GM23338 (cell line): ENCODE data around the gene TNIP2. TPM values are rescaled to one million over a fixed set of nuclear protein-coding genes. Genes with fewer than 3 reads are reported as not detected.

Experiments
- ATAC-seq: fragments of 200-7000 bp; cut with Tn5 transposase; 3 replicates; pipeline ENCODE4 v1.9.1; 2020
- DNase-seq: peaks from one replicate; pipeline ENCODE4 v3.0.0-alpha.2; 2015; ENCODE audit warnings: low spot score
- H2AFZ ChIP-seq: fragments of 200-600 bp; sonication (generic); 2 replicates; pipeline ENCODE4 v1.8.0; 2016; ENCODE audit warnings: antibody characterized with exemption, mild to moderate bottlenecking, moderate library complexity
- H3F3A ChIP-seq: fragments of 200-600 bp; sonication (generic); replicated peaks from 2 replicates; pipeline ENCODE4 v1.8.0; 2017; ENCODE audit warnings: antibody characterized with exemption, mixed run types, low read depth
- H3K27ac ChIP-seq: fragments of 200-600 bp; sonication (generic); 2 replicates; pipeline ENCODE4 v1.6.1; 2016; ENCODE audit warnings: low read depth
- H3K27me3 ChIP-seq: fragments of 200-600 bp; sonication (generic); 2 replicates; pipeline ENCODE4 v1.8.0; 2016; ENCODE audit warnings: mild to moderate bottlenecking, mixed run types, moderate library complexity; ENCODE audit not compliant: insufficient read depth
- H3K36me3 ChIP-seq: fragments of 200-600 bp; sonication (generic); 2 replicates; pipeline ENCODE4 v1.8.0; 2016; ENCODE audit warnings: mild to moderate bottlenecking; ENCODE audit not compliant: insufficient read depth
- H3K4me1 ChIP-seq: fragments of 200-600 bp; sonication (generic); 2 replicates; pipeline ENCODE4 v1.8.0; 2016; ENCODE audit warnings: mild to moderate bottlenecking, moderate library complexity; ENCODE audit not compliant: insufficient read depth
- H3K4me2 ChIP-seq: fragments of 200-600 bp; sonication (generic); 2 replicates; pipeline ENCODE4 v1.7.1; 2017; ENCODE audit warnings: mixed run types
- H3K4me3 ChIP-seq: fragments of 200-600 bp; sonication (generic); 2 replicates; pipeline ENCODE4 v1.6.1; 2016; ENCODE audit warnings: mixed run types
- H3K79me2 ChIP-seq: fragments of 200-600 bp; sonication (generic); replicated peaks from 2 replicates; pipeline ENCODE4 v1.8.0; 2017; ENCODE audit warnings: mild to moderate bottlenecking; ENCODE audit not compliant: insufficient read depth
- H3K9me2 ChIP-seq: fragments of 200-600 bp; sonication (generic); 2 replicates; pipeline ENCODE4 v1.8.0; 2017; ENCODE audit not compliant: insufficient read depth
- H4K20me1 ChIP-seq: fragments of 200-600 bp; sonication (generic); replicated peaks from 2 replicates; pipeline ENCODE4 v1.8.0; 2017; ENCODE audit warnings: mild to moderate bottlenecking; ENCODE audit not compliant: insufficient read depth
- H3K27ac Mint-ChIP-seq: 2 replicates; pipeline ENCODE4 v1.8.0; 2020; ENCODE audit warnings: inconsistent platforms, mild to moderate bottlenecking, moderate library complexity, mixed read lengths
- H3K27me3 Mint-ChIP-seq: 3 replicates; pipeline ENCODE4 v1.8.0; 2022; ENCODE audit warnings: low read depth, mild to moderate bottlenecking, moderate library complexity, mixed read lengths, inconsistent platforms; ENCODE audit not compliant: insufficient read depth, poor library complexity
- H3K36me3 Mint-ChIP-seq: 3 replicates; pipeline ENCODE4 v1.8.0; 2021; ENCODE audit warnings: low read depth, mild to moderate bottlenecking, inconsistent platforms, moderate library complexity, mixed read lengths
- H3K4me1 Mint-ChIP-seq: 3 replicates; pipeline ENCODE4 v1.8.0; 2020; ENCODE audit warnings: mild to moderate bottlenecking, inconsistent platforms, mixed read lengths
- H3K4me3 Mint-ChIP-seq: 3 replicates; pipeline ENCODE4 v1.8.0; 2021; ENCODE audit warnings: moderate library complexity, mild to moderate bottlenecking, inconsistent platforms, mixed read lengths
- H3K9me3 Mint-ChIP-seq: 3 replicates; pipeline ENCODE4 v1.8.0; 2020; ENCODE audit warnings: moderate library complexity, mild to moderate bottlenecking, inconsistent platforms, mixed read lengths
- CREB1 ChIP-seq: fragments of 250-450 bp; sonication (Bioruptor Pico); IDR thresholded peaks from 2 replicates; pipeline ENCODE4 v1.5.0; 2020; ENCODE audit warnings: low read depth, mild to moderate bottlenecking, moderate library complexity
- EZH2 ChIP-seq: fragments of 200-600 bp; sonication (generic); IDR thresholded peaks from one replicate; pipeline ENCODE4 v1.8.0; 2017; ENCODE audit warnings: antibody characterized with exemption, mild to moderate bottlenecking, low read depth; ENCODE audit not compliant: unreplicated experiment
- EZH2phosphoT487 ChIP-seq: fragments of 200-600 bp; sonication (generic); IDR thresholded peaks from one replicate; pipeline ENCODE4 v1.8.1; 2018; ENCODE audit warnings: antibody characterized with exemption; ENCODE audit not compliant: unreplicated experiment
- JUNB ChIP-seq: IDR thresholded peaks from one replicate; pipeline ENCODE4 v1.6.1; 2016; ENCODE audit warnings: antibody characterized with exemption; ENCODE audit not compliant: unreplicated experiment
- NANOG ChIP-seq: IDR thresholded peaks from 2 replicates; pipeline ENCODE4 v1.6.1; 2016; ENCODE audit warnings: antibody characterized with exemption, borderline replicate concordance
- POLR2AphosphoS5 ChIP-seq: IDR thresholded peaks from 2 replicates; pipeline ENCODE4 v1.6.1; 2016; ENCODE audit warnings: antibody characterized with exemption, low read depth
- STAT1 ChIP-seq: IDR thresholded peaks from one replicate; pipeline ENCODE4 v1.6.1; 2016; ENCODE audit warnings: antibody characterized with exemption; ENCODE audit not compliant: unreplicated experiment
- ZNF114 ChIP-seq: fragments of 250-450 bp; sonication (Bioruptor Pico); IDR thresholded peaks from 2 replicates; pipeline ENCODE4 v1.5.0; 2020; ENCODE audit warnings: mild to moderate bottlenecking, moderate library complexity
- ZNF331 ChIP-seq: fragments of 250-450 bp; sonication (Bioruptor Pico); IDR thresholded peaks from 2 replicates; pipeline ENCODE4 v1.5.0; 2020; ENCODE audit warnings: low read depth, mild to moderate bottlenecking, moderate library complexity
- polyA plus RNA-seq: library from polyadenylated mRNA; unstranded; fragments of >200 nt; fragmentation: Nextera tagmentation; extraction: Ambion mirVana; gene quantifications from 2 replicates; pipeline ENCODE4 v1.2.1, GENCODE V29; 2016
- total RNA-seq: library from RNA; depleted of rRNA; stranded (reverse); fragments of >200 nt; shearing (Covaris generic); gene quantifications from 2 replicates; pipeline ENCODE4 v1.2.3, GENCODE V29; 2014
- TF ChIP-seq, protein P1 (sequence below): fragments of 250-450 bp; sonication (Bioruptor Pico); IDR thresholded peaks from 2 replicates; pipeline ENCODE4 v1.5.0; 2020; ENCODE audit warnings: mild to moderate bottlenecking, moderate library complexity
- TF ChIP-seq, protein P2 (sequence below): IDR thresholded peaks from one replicate; pipeline ENCODE4 v1.6.1; 2018; ENCODE audit warnings: antibody characterized with exemption; ENCODE audit not compliant: unreplicated experiment
- TF ChIP-seq, protein P3 (sequence below), 2 experiments: fragments of 200-600 bp in 1 of 2; sonication (generic) in 1 of 2; conservative IDR thresholded peaks; 2 replicates each; pipeline versions ENCODE4 v1.5.1 to v1.6.1; 2016 to 2017; ENCODE audit warnings: antibody characterized with exemption in 2 of 2, low read depth in 2 of 2, mild to moderate bottlenecking in 2 of 2, moderate library complexity in 1 of 2
- TF ChIP-seq, protein P4 (sequence below): IDR thresholded peaks from 2 replicates; pipeline ENCODE4 v1.6.1; 2016; ENCODE audit warnings: antibody characterized with exemption

Gene TNIP2
- total and polyA plus RNA-seq, 2 experiments from 2014 or later = 34.8 to 61.4 TPM

DNA sequence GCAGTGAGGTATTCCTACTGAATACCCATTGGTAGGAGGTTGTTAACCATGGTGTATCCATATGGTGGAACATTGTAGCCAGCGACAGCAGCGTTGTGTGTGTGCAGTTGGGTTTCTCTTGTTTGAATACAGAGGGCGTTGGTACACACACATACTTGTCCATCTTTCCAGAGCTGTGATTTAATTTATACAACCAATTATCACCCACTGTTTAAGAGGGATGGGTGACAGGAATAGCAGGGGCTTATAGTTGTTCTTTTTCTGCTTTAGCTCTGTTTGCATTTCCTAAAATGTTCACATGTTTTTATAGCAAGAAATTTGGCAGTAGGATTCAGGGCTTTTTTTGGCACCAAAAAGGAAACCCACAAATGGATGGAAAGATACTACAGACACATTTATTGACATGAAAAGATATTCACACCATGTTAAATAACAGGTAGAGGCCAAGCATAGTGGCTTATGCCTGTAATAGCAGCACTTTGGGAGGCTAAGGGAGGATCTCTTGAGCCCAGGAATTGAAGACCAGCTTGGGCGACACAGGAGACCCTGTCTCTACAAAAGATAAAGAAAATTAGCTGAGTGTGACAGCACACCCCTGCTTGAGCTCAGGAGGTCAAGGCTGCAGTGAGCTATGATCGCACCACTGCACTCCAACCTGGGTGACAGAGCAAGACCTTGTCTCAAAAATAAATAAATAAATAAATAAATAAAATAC, 60.6 kb downstream of the TNIP2 start:
- Histone ChIP-seq H3K79me2 (no peaks in the 10 kb centered on the region), H3K27me3 (no peaks in the 10 kb centered on the region), H3F3A (no peaks in the 10 kb centered on the region), H3K27ac (no peak overlapping the region), H3K4me1 (no peaks in the 10 kb centered on the region), H3K4me3 (no peak overlapping the region), H3K9me2 (no peaks in the 10 kb centered on the region), H3K4me2 (no peak overlapping the region), H2AFZ (no peak overlapping the region), H4K20me1 (no peaks in the 10 kb centered on the region; the same call in 1 of the 2 replicates), H3K36me3 (peaks cover 28% of the 10 kb centered on the region)
- TF ChIP-seq JUNB (no peak), CREB1 (CRISPR knock-in tag) (no peak), POLR2AphosphoS5 (no peak), ZNF114 (no peak), EZH2 (no peak), STAT1 (no peak), EZH2phosphoT487 (no peak), NANOG (no peak), ZNF331 (CRISPR knock-in tag) (no peak)
- TF ChIP-seq, protein P1, sequence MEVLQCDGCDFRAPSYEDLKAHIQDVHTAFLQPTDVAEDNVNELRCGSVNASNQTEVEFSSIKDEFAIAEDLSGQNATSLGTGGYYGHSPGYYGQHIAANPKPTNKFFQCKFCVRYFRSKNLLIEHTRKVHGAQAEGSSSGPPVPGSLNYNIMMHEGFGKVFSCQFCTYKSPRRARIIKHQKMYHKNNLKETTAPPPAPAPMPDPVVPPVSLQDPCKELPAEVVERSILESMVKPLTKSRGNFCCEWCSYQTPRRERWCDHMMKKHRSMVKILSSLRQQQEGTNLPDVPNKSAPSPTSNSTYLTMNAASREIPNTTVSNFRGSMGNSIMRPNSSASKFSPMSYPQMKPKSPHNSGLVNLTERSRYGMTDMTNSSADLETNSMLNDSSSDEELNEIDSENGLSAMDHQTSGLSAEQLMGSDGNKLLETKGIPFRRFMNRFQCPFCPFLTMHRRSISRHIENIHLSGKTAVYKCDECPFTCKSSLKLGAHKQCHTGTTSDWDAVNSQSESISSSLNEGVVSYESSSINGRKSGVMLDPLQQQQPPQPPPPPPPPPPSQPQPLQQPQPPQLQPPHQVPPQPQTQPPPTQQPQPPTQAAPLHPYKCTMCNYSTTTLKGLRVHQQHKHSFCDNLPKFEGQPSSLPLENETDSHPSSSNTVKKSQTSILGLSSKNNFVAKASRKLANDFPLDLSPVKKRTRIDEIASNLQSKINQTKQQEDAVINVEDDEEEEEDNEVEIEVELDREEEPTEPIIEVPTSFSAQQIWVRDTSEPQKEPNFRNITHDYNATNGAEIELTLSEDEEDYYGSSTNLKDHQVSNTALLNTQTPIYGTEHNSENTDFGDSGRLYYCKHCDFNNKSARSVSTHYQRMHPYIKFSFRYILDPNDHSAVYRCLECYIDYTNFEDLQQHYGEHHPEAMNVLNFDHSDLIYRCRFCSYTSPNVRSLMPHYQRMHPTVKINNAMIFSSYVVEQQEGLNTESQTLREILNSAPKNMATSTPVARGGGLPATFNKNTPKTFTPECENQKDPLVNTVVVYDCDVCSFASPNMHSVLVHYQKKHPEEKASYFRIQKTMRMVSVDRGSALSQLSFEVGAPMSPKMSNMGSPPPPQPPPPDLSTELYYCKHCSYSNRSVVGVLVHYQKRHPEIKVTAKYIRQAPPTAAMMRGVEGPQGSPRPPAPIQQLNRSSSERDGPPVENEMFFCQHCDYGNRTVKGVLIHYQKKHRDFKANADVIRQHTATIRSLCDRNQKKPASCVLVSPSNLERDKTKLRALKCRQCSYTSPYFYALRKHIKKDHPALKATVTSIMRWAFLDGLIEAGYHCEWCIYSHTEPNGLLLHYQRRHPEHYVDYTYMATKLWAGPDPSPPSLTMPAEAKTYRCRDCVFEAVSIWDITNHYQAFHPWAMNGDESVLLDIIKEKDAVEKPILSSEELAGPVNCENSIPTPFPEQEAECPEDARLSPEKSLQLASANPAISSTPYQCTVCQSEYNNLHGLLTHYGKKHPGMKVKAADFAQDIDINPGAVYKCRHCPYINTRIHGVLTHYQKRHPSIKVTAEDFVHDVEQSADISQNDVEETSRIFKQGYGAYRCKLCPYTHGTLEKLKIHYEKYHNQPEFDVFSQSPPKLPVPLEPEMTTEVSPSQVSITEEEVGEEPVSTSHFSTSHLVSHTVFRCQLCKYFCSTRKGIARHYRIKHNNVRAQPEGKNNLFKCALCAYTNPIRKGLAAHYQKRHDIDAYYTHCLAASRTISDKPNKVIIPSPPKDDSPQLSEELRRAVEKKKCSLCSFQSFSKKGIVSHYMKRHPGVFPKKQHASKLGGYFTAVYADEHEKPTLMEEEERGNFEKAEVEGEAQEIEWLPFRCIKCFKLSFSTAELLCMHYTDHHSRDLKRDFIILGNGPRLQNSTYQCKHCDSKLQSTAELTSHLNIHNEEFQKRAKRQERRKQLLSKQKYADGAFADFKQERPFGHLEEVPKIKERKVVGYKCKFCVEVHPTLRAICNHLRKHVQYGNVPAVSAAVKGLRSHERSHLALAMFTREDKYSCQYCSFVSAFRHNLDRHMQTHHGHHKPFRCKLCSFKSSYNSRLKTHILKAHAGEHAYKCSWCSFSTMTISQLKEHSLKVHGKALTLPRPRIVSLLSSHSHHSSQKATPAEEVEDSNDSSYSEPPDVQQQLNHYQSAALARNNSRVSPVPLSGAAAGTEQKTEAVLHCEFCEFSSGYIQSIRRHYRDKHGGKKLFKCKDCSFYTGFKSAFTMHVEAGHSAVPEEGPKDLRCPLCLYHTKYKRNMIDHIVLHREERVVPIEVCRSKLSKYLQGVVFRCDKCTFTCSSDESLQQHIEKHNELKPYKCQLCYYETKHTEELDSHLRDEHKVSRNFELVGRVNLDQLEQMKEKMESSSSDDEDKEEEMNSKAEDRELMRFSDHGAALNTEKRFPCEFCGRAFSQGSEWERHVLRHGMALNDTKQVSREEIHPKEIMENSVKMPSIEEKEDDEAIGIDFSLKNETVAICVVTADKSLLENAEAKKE (CRISPR knock-in tag) = no peak
- TF ChIP-seq, protein P2, sequence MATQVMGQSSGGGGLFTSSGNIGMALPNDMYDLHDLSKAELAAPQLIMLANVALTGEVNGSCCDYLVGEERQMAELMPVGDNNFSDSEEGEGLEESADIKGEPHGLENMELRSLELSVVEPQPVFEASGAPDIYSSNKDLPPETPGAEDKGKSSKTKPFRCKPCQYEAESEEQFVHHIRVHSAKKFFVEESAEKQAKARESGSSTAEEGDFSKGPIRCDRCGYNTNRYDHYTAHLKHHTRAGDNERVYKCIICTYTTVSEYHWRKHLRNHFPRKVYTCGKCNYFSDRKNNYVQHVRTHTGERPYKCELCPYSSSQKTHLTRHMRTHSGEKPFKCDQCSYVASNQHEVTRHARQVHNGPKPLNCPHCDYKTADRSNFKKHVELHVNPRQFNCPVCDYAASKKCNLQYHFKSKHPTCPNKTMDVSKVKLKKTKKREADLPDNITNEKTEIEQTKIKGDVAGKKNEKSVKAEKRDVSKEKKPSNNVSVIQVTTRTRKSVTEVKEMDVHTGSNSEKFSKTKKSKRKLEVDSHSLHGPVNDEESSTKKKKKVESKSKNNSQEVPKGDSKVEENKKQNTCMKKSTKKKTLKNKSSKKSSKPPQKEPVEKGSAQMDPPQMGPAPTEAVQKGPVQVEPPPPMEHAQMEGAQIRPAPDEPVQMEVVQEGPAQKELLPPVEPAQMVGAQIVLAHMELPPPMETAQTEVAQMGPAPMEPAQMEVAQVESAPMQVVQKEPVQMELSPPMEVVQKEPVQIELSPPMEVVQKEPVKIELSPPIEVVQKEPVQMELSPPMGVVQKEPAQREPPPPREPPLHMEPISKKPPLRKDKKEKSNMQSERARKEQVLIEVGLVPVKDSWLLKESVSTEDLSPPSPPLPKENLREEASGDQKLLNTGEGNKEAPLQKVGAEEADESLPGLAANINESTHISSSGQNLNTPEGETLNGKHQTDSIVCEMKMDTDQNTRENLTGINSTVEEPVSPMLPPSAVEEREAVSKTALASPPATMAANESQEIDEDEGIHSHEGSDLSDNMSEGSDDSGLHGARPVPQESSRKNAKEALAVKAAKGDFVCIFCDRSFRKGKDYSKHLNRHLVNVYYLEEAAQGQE = no peak
- TF ChIP-seq, protein P3, sequence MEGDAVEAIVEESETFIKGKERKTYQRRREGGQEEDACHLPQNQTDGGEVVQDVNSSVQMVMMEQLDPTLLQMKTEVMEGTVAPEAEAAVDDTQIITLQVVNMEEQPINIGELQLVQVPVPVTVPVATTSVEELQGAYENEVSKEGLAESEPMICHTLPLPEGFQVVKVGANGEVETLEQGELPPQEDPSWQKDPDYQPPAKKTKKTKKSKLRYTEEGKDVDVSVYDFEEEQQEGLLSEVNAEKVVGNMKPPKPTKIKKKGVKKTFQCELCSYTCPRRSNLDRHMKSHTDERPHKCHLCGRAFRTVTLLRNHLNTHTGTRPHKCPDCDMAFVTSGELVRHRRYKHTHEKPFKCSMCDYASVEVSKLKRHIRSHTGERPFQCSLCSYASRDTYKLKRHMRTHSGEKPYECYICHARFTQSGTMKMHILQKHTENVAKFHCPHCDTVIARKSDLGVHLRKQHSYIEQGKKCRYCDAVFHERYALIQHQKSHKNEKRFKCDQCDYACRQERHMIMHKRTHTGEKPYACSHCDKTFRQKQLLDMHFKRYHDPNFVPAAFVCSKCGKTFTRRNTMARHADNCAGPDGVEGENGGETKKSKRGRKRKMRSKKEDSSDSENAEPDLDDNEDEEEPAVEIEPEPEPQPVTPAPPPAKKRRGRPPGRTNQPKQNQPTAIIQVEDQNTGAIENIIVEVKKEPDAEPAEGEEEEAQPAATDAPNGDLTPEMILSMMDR (conservative IDR thresholded peaks at IDR 0.05; ENCODE audit: low read depth in 2 of 2) = no peak
- TF ChIP-seq, protein P4, sequence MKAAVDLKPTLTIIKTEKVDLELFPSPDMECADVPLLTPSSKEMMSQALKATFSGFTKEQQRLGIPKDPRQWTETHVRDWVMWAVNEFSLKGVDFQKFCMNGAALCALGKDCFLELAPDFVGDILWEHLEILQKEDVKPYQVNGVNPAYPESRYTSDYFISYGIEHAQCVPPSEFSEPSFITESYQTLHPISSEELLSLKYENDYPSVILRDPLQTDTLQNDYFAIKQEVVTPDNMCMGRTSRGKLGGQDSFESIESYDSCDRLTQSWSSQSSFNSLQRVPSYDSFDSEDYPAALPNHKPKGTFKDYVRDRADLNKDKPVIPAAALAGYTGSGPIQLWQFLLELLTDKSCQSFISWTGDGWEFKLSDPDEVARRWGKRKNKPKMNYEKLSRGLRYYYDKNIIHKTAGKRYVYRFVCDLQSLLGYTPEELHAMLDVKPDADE = no peak
- H3K4me3 Mint-ChIP-seq = no peak overlapping the region
- DNase-seq = no peak
- no peaks in the 10 kb centered on the region for H3K4me1 Mint-ChIP-seq
- H3K27me3 Mint-ChIP-seq = peaks cover 5% of the 10 kb centered on the region
- no peak for ATAC-seq
- no peak overlapping the region for H3K27ac Mint-ChIP-seq
- H3K36me3 Mint-ChIP-seq = peaks cover 77% of the 10 kb centered on the region
- H3K9me3 Mint-ChIP-seq = no peaks in the 10 kb centered on the region
